Stimulated activated CD8-positive, alpha-beta memory T cell treated with anti-CD3 and anti-CD28 coated beads, Interleukin-12 subunit alpha, Interleukin-12 subunit beta, amount 100 ng/mL, for 1 hour (primary cell): ENCODE data around the gene S100G.

ENCODE experiments used
- DNase-seq: peaks from one replicate; pipeline ENCODE4 v3.0.0-alpha.2; 2020; ENCODE audit warnings: low read depth

Gene S100G

GRCh38 chrX:16646366-16647138 lies 3.4 kb upstream of the S100G start:
- DNase-seq, result no peak

- DNase-seq, result no peak
Observed at GRCh38 chrX:16651391-16652024, 1.6 kb downstream of the S100G start.

GRCh38 chrX:16653424-16653823 lies 3.5 kb downstream of the S100G start:
- DNase-seq, result no peak

DNA sequence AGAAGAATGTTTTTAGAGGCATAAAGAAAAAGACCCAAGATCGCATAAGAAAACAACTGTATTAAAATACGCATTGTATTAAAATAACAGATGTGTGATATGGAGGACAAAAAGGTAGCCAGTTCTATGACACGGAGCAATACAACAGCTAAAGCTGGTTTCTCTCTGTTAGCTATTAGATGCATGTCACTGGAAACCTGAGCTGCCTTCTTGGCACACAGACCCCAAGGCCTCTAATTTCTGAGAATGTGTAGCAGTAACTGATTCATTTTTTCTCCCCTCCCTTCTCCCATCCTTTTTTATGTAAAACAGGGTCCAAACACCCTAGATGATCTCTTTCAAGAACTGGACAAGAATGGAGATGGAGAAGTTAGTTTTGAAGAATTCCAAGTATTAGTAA lies 4.1 kb downstream of the S100G start:
- no peak for DNase-seq

GRCh38 chrX:16658284-16658683 lies 8.3 kb downstream of the S100G start:
- DNase-seq, result no peak

GRCh38 chrX:16659321-16659720 lies 9.4 kb downstream of the S100G start:
- no peak for DNase-seq

- no peak for DNase-seq
Observed at GRCh38 chrX:16661495-16661894, 11.5 kb downstream of the S100G start.

GRCh38 chrX:16662402-16662801 lies 12.4 kb downstream of the S100G start:
- no peak for DNase-seq

DNA sequence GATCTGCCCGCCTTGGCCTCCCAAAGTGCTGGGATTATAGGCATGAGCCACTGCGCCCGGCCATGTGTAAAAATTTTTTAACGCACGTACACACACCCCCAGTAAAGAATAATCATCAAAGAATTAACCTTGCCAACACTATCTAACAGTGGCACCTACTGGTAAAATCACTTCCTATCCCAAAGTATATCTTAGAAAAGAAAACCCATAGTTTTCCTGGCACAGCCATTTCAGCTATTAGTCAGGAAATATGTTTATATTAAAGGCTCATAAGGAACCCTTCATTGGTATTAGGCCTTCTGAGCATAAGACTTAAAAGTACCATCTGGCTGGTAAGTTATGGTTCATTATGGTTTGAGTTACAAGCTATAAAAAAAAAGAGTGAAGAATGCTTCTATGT lies 14.1 kb downstream of the S100G start:
- no peak for DNase-seq

GRCh38 chrX:16664626-16665025 lies 14.7 kb downstream of the S100G start:
- no peak for DNase-seq

GRCh38 chrX:16665089-16665488 lies 15.1 kb downstream of the S100G start:
- DNase-seq, result no peak

GRCh38 chrX:16666541-16666940 lies 16.6 kb downstream of the S100G start:
- no peak for DNase-seq

DNA sequence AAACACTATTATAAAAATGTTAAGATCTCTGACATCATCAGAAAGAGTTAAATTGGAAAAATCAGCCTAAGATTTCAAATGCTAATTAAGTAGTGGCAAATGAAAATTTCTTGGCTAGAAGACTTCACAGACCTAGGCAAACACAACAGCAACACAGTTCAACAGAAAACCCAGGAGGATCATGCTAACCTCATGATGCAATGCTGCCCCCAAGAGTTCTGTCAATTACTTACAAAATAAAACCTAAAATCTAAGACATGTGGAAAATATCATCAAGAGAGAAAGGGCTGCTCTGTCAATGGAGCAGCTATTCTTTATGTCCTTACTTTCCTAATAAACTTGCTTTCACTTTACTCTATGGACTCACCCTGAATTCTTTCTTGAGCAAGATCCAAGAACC lies 21.0 kb downstream of the S100G start:
- no peak for DNase-seq

DNA sequence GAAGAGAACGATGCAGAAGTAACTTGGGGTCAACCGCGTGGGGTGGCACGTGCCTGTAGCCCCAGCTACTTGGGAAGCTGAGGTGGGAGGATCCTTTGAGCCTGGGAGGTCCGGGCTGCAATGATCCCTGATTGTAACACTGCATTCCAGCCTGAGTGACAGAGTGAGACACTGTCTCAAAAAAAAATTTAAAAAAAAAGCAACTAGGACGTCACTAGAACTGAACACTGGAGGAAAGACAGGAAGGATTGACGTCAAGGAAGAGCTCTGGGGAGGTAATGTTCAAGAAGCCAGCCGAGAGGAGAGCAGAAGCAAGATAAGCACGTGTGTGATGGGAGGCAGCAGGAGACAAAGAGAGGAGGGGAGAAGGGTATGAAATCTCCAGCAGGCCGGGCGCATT lies 28.7 kb downstream of the S100G start:
- DNase-seq, result no peak

- DNase-seq, result no peak
Observed at GRCh38 chrX:16683007-16683664, 33.2 kb downstream of the S100G start.

- no peak for DNase-seq
Observed at GRCh38 chrX:16687514-16687913, 37.6 kb downstream of the S100G start.

DNA sequence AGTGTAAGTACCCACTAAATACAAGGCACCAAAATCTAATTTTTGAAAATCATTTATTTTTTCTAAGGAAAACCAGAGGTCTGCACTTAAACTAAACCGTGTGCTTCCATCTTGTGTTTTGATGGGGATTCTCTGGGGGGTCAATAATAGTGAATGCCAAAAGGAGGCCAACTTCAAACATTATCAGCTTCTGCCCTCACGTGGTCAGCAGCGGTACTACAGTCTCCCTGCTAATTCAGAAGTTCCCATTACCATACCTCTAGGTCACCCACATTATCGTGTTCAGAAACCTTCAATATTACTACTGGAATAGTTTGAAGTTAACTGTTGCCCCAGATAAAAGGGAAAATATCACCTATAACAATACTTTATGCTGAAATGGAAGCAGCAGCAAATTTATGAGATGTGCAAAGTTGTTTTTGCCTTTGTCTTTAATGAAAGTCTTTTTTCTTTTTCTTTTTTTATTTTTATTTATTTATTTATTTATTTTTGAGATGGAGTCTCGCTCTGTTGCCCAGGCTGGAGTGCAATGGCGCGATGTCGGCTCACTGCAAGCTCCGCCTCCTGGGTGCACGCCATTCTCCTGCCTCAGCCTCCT lies 45.2 kb downstream of the S100G start:
- DNase-seq, result peak; percentile 31

DNA sequence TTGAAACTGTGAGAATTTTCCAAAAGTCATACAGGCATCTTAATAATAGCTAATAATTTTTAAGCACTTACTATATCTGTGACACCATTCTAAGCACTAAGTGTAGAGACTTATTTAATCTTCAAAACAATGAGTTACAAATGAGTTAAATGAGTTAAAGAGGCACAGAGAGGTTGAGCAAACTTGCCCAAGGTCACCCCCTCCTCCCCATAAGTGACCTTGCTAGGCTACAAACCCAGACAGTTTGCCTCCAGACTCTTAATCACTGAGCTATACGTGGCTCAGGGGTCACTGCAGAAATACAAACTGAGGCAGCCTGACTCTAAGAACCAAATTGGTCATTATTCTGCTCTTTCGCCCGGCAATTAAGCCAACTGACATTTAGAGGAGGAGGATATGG lies 47.0 kb downstream of the S100G start:
- no peak for DNase-seq

GRCh38 chrX:16699389-16699788 lies 49.4 kb downstream of the S100G start:
- no peak for DNase-seq

- no peak for DNase-seq
Observed at GRCh38 chrX:16700734-16701133, 50.8 kb downstream of the S100G start.

DNA sequence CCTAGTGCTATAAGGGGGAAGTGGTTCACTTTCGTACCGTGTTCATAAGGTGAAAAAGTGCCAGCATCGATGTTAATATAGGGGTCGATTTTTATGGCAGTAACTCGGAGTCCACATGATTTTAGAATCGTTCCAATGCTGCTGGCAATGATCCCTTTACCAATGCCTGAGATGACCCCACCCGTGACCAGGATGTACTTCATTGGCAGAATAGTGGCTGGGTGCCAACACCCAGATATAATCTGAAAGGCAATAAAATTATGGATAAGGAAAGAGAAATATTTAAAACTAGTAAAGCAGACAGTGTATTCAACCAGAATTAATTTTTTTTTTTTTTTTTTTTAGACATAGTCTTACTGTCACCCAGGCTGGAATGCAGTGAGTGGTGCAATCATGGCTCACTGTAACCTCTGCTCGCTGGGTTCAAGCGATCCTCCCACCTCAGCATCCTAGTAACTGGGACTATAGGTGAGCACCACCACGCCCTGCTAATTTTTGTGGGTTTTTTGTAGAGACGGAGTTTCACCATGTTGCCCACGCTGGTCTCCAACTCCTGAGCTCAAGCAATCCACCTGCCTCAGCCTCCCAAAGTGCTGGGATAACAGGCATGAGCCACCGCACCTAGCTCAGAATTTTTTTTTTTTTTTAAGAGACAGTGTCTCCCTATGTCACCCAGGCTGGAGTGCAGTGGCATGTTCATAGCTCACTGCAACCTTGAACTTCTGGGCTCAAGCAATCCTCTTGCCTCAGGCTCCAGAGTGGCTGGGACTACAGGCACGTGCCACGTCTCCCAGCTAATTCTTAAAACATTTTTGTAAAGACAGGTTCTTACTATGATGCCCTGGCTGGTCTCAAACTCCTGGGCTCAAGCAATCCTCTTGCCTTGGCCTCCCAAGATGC lies 53.0 kb downstream of the S100G start:
- no peak for DNase-seq
